HepG2 (cell line): Measurements from ENCODE around the gene B4GALT5. TPM values are rescaled to one million over a fixed set of nuclear protein-coding genes. Genes with fewer than 3 reads are reported as not detected.

ENCODE experiments used
- ERF ChIP-seq: IDR thresholded peaks from 2 replicates; pipeline ENCODE4 v1.6.1; 2018; ENCODE audit warnings: missing biosample characterization, missing genetic modification reagents
- HES4 ChIP-seq: sonication (generic); formaldehyde crosslinking; IDR thresholded peaks from 2 replicates; pipeline ENCODE4 v1.9.0; 2021; ENCODE audit warnings: mild to moderate bottlenecking, missing genetic modification reagents, borderline replicate concordance
- ISL2 ChIP-seq: sonication (generic); formaldehyde crosslinking; IDR thresholded peaks from 2 replicates; pipeline ENCODE4 v1.5.0; 2020; ENCODE audit warnings: missing genetic modification reagents
- JUNB ChIP-seq: sonication (generic); formaldehyde crosslinking; IDR thresholded peaks from 2 replicates; pipeline ENCODE4 v1.8.0; 2022; ENCODE audit warnings: missing genetic modification reagents, mild to moderate bottlenecking, borderline replicate concordance
- KLF15 ChIP-seq: sonication (generic); formaldehyde crosslinking; IDR thresholded peaks from 2 replicates; pipeline ENCODE4 v1.8.1; 2023; ENCODE audit warnings: borderline replicate concordance, mild to moderate bottlenecking, inconsistent platforms, missing genetic modification reagents, mixed read lengths
- NFATC3 ChIP-seq: sonication (generic); formaldehyde crosslinking; IDR thresholded peaks from 2 replicates; pipeline ENCODE4 v1.5.1; 2020; ENCODE audit warnings: mild to moderate bottlenecking, missing genetic modification reagents
- SRSF4 ChIP-seq: fragments of 200-400 bp; formaldehyde crosslinking; IDR thresholded peaks from one replicate; pipeline ENCODE4 v1.6.1; 2018; ENCODE audit warnings: mild to moderate bottlenecking, low read depth, low read length, moderate library complexity; ENCODE audit not compliant: poor library complexity, severe bottlenecking
- XBP1 ChIP-seq: sonication (generic); formaldehyde crosslinking; IDR thresholded peaks from 2 replicates; pipeline ENCODE4 v1.5.0; 2020; ENCODE audit warnings: missing genetic modification reagents
- ZFX ChIP-seq: sonication (generic); formaldehyde crosslinking; IDR thresholded peaks from 2 replicates; pipeline ENCODE4 v1.4.0; 2020; ENCODE audit warnings: mild to moderate bottlenecking, low read depth, missing genetic modification reagents, moderate library complexity
- ZKSCAN5 ChIP-seq: sonication (generic); formaldehyde crosslinking; IDR thresholded peaks from 2 replicates; pipeline ENCODE4 v1.5.1; 2020; ENCODE audit warnings: mild to moderate bottlenecking, missing genetic modification reagents
- ZNF343 ChIP-seq: sonication (generic); formaldehyde crosslinking; IDR thresholded peaks from 2 replicates; pipeline ENCODE4 v1.4.0; 2020; ENCODE audit warnings: mild to moderate bottlenecking, missing genetic modification reagents
- ZNF383 ChIP-seq: sonication (generic); formaldehyde crosslinking; IDR thresholded peaks from 2 replicates; pipeline ENCODE4 v1.4.0; 2020; ENCODE audit warnings: missing genetic modification reagents, mild to moderate bottlenecking, borderline replicate concordance
- ZNF614 ChIP-seq: IDR thresholded peaks from 2 replicates; pipeline ENCODE4 v1.6.1; 2018; ENCODE audit warnings: missing biosample characterization, missing genetic modification reagents, inconsistent platforms, borderline replicate concordance
- polyA plus RNA-seq, 8 experiments: library from polyadenylated mRNA; depleted of rRNA in 3 of 8; stranded (reverse) in 7 of 8; unstranded in 1 of 8; fragments of >200 nt; fragmentation: Illumina TruSeq in 4 of 8; extraction: Trizol in 4 of 8; gene quantifications; 2 replicates each; pipeline versions ENCODE4 v1.2.1 to v1.2.3, GENCODE V29; 2011 to 2016; ENCODE audit warnings: low read depth in 4 of 8, missing spikeins in 1 of 8, mixed read lengths in 1 of 8; ENCODE audit not compliant: insufficient read depth in 1 of 8
- total RNA-seq, 5 experiments: library from RNA; depleted of rRNA; stranded (reverse); fragments of >200 nt; fragmentation: Illumina TruSeq; extraction: Trizol; gene quantifications; 2 replicates each; pipeline ENCODE4 v1.2.3, GENCODE V29; 2016; ENCODE audit warnings: low read depth in 1 of 5
- TF ChIP-seq, protein P1 (sequence below): sonication (generic); formaldehyde crosslinking; IDR thresholded peaks from 2 replicates; pipeline ENCODE4 v1.5.0; 2020; ENCODE audit warnings: mild to moderate bottlenecking, missing genetic modification reagents, moderate library complexity
- TF ChIP-seq, protein P2 (sequence below): sonication (generic); formaldehyde crosslinking; conservative IDR thresholded peaks from 2 replicates; pipeline ENCODE4 v1.8.0; 2022; ENCODE audit warnings: low read depth, missing genetic modification reagents
- TF ChIP-seq, protein P3 (sequence below): sonication (generic); formaldehyde crosslinking; IDR thresholded peaks from one replicate; pipeline ENCODE4 v1.5.1; 2020; ENCODE audit warnings: mild to moderate bottlenecking, missing genetic modification reagents; ENCODE audit errors: not compliant biosample characterization

The B4GALT5 gene
- total and polyA plus RNA-seq, 2 of the 13 experiments (the other 11 are each of a cell fraction or from before 2014, with no cell fraction given): 27.3 to 30.9 TPM

DNA sequence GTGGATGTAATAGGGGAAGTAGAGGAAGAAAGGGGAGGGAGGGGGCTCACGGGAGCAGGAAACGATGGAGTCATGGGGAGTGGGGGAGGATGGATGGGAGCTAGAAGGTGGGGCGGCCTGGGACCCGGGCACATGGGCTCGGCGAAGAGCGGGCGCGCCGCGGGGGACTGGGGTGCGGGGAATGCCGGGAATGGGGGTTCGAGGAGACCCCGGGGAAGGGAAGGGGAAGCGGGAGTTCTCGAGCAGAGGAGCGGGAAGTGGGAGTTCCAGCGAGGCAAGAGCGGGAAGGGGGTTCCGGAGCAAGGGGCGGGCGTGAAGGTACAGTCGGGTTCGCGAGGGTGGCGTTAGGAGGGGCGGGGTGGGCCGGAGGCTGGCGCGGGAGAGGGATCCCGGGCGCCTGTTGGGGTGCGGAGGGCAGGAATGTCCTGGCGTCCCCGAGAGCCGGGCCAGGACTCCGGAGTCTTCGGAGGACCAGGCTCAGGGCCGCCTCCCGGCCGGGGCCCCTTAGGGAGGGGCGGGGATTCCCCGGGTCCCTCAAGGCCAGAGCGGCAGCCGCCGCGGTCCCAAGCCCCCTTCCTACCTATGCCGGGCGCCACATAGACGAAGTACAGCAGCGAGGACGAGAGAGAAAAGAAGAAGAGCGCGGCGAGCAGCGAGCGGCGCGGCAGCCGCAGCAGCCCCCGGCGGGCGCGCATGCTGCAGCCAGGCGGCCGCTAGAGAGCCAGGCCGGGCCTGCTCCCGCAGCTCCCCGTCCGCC lies 504 bp downstream of the B4GALT5 start (continued):
- TF ChIP-seq, protein P1, sequence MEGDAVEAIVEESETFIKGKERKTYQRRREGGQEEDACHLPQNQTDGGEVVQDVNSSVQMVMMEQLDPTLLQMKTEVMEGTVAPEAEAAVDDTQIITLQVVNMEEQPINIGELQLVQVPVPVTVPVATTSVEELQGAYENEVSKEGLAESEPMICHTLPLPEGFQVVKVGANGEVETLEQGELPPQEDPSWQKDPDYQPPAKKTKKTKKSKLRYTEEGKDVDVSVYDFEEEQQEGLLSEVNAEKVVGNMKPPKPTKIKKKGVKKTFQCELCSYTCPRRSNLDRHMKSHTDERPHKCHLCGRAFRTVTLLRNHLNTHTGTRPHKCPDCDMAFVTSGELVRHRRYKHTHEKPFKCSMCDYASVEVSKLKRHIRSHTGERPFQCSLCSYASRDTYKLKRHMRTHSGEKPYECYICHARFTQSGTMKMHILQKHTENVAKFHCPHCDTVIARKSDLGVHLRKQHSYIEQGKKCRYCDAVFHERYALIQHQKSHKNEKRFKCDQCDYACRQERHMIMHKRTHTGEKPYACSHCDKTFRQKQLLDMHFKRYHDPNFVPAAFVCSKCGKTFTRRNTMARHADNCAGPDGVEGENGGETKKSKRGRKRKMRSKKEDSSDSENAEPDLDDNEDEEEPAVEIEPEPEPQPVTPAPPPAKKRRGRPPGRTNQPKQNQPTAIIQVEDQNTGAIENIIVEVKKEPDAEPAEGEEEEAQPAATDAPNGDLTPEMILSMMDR (CRISPR knock-in tag): no peak
- TF ChIP-seq NFATC3: no peak
- no peak; the same call in 1 of the 2 replicates for TF ChIP-seq ERF
- no peak for TF ChIP-seq XBP1 (CRISPR knock-in tag)
- no peak for TF ChIP-seq SRSF4
- peak; percentile 68 for TF ChIP-seq ZFX (CRISPR knock-in tag)
- TF ChIP-seq, protein P2, sequence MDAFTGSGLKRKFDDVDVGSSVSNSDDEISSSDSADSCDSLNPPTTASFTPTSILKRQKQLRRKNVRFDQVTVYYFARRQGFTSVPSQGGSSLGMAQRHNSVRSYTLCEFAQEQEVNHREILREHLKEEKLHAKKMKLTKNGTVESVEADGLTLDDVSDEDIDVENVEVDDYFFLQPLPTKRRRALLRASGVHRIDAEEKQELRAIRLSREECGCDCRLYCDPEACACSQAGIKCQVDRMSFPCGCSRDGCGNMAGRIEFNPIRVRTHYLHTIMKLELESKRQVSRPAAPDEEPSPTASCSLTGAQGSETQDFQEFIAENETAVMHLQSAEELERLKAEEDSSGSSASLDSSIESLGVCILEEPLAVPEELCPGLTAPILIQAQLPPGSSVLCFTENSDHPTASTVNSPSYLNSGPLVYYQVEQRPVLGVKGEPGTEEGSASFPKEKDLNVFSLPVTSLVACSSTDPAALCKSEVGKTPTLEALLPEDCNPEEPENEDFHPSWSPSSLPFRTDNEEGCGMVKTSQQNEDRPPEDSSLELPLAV (CRISPR knock-in tag): no peak
- TF ChIP-seq, protein P3, sequence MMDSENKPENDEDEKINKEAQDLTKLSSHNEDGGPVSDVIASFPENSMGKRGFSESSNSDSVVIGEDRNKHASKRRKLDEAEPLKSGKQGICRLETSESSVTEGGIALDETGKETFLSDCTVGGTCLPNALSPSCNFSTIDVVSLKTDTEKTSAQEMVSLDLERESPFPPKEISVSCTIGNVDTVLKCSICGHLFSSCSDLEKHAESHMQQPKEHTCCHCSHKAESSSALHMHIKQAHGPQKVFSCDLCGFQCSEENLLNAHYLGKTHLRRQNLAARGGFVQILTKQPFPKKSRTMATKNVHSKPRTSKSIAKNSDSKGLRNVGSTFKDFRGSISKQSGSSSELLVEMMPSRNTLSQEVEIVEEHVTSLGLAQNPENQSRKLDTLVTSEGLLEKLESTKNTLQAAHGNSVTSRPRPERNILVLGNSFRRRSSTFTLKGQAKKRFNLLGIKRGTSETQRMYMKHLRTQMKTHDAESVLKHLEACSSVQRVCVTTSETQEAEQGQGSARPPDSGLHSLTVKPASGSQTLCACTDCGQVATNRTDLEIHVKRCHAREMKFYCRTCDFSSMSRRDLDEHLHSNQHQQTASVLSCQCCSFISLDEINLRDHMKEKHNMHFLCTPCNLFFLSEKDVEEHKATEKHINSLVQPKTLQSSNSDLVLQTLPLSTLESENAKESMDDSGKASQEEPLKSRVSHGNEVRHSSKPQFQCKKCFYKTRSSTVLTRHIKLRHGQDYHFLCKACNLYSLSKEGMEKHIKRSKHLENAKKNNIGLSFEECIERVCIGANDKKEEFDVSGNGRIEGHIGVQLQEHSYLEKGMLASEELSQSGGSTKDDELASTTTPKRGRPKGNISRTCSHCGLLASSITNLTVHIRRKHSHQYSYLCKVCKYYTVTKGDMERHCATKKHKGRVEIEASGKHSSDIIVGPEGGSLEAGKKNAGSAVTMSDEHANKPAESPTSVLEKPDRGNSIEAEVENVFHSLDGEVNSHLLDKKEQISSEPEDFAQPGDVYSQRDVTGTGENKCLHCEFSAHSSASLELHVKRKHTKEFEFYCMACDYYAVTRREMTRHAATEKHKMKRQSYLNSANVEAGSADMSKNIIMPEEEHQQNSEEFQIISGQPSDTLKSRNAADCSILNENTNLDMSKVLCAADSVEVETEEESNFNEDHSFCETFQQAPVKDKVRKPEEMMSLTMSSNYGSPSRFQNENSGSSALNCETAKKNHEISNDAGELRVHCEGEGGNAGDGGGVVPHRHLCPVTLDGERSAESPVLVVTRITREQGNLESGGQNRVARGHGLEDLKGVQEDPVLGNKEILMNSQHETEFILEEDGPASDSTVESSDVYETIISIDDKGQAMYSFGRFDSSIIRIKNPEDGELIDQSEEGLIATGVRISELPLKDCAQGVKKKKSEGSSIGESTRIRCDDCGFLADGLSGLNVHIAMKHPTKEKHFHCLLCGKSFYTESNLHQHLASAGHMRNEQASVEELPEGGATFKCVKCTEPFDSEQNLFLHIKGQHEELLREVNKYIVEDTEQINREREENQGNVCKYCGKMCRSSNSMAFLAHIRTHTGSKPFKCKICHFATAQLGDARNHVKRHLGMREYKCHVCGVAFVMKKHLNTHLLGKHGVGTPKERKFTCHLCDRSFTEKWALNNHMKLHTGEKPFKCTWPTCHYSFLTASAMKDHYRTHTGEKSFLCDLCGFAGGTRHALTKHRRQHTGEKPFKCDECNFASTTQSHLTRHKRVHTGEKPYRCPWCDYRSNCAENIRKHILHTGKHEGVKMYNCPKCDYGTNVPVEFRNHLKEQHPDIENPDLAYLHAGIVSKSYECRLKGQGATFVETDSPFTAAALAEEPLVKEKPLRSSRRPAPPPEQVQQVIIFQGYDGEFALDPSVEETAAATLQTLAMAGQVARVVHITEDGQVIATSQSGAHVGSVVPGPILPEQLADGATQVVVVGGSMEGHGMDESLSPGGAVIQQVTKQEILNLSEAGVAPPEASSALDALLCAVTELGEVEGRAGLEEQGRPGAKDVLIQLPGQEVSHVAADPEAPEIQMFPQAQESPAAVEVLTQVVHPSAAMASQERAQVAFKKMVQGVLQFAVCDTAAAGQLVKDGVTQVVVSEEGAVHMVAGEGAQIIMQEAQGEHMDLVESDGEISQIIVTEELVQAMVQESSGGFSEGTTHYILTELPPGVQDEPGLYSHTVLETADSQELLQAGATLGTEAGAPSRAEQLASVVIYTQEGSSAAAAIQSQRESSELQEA (CRISPR knock-in tag): peak; percentile 67
- peak; percentile 28; the same call in 1 of the 2 replicates for TF ChIP-seq HES4 (CRISPR knock-in tag)
- no peak for TF ChIP-seq KLF15 (CRISPR knock-in tag)
- TF ChIP-seq ZNF614 (CRISPR knock-in tag): no peak
- TF ChIP-seq ZNF343 (CRISPR knock-in tag): no peak; the same call in 1 of the 2 replicates
- TF ChIP-seq ZKSCAN5 (CRISPR knock-in tag): peak; percentile 53; the same call in 1 of the 2 replicates
- TF ChIP-seq ISL2 (CRISPR knock-in tag): peak; percentile 57; the same call in 1 of the 2 replicates
- no peak for TF ChIP-seq ZNF383 (CRISPR knock-in tag)
- TF ChIP-seq JUNB (CRISPR knock-in tag): no peak; the same call in 1 of the 2 replicates
